Measurements from ENCODE around the gene SVOPL. TPM values are rescaled to one million over a fixed set of nuclear protein-coding genes. Genes with fewer than 3 reads are reported as not detected.

The SVOPL gene
- total and polyA plus RNA-seq, 2 donors (not counting 3 experiments of a cell fraction or from before 2014, with no cell fraction given): not detected

GRCh38 chr7:138610671-138611170, 90.4 kb downstream of the SVOPL start:
- Histone ChIP-seq H3K9me3 (replicated peaks; ENCODE audit: control insufficient read depth, insufficient read depth, low read length) (no peaks in the 10 kb centered on the region), H3K79me2 (ENCODE audit: control insufficient read depth, insufficient read depth, low read length) (no peaks in the 10 kb centered on the region), H2AFZ (ENCODE audit: low read depth, low read length) (no peak overlapping the region), H3K9me1 (replicated peaks; ENCODE audit: control insufficient read depth, extremely low read depth, insufficient read depth, low read length) (no peaks in the 10 kb centered on the region), H3K9ac (replicated peaks; ENCODE audit: extremely low read depth, insufficient read depth, low read length) (no peak overlapping the region), H3K27me3 (ENCODE audit: control insufficient read depth in 2 of 2, insufficient read depth in 2 of 2, low read length in 2 of 2) (no peaks in the 10 kb centered on the region), H3K4me3 (replicated peaks in 1 of 3; ENCODE audit: insufficient read depth in 1 of 3, low read depth in 1 of 3, low read length in 3 of 3) (no peak overlapping the region), H4K20me1 (replicated peaks; ENCODE audit: control insufficient read depth, extremely low read depth, insufficient read depth, low read length) (no peaks in the 10 kb centered on the region), H3K36me3 (ENCODE audit: control insufficient read depth in 2 of 2, extremely low read depth in 1 of 2, insufficient read depth in 2 of 2, low read length in 2 of 2) (no peaks in the 10 kb centered on the region), H3K4me1 (ENCODE audit: control insufficient read depth, extremely low read depth, insufficient read depth, low read length) (no peaks in the 10 kb centered on the region), H3K4me2 (ENCODE audit: insufficient read depth, low read length) (no peak overlapping the region), H3K27ac (ENCODE audit: insufficient read depth, low read depth, low read length) (no peak overlapping the region)
- DNase-seq (ENCODE audit: low read depth, low spot score): no peak
- FAIRE-seq: no peak
- dilution Hi-C loops (cut with MboI; ENCODE audit: extremely low pct_ligation_motif_present, low sequenced_read_pairs) (no loop called here), intact Hi-C loops (cut with micrococcal nuclease) (no loop called here)
- BruUV-seq (replicated peaks): no TSS peak
- ChIA-PET POLR2A (no interaction called here), CTCF (interaction anchor here (1.3 kb wide), 1 partner anchor 11 kb away, joined by 3 read pairs; no protein-coding TSS in a partner anchor)
- TF ChIP-seq MAX (IDR thresholded peaks at IDR 0.05; ENCODE audit: insufficient read depth, insufficient read length): no peak
- TF ChIP-seq FOS (IDR thresholded peaks at IDR 0.05; ENCODE audit: borderline replicate concordance, insufficient read depth, low read length): no peak
- TF ChIP-seq POLR2A (IDR thresholded peaks at IDR 0.05; ENCODE audit: low read depth, low read length): no peak
- no peak for TF ChIP-seq GATA2 (IDR thresholded peaks at IDR 0.05; ENCODE audit: insufficient read depth, insufficient read length, low read depth, low read length)
- no peak for TF ChIP-seq JUN (IDR thresholded peaks at IDR 0.05; ENCODE audit: borderline replicate concordance, insufficient read depth, insufficient read length, low read depth)
- TF ChIP-seq CTCF (IDR thresholded peaks at IDR 0.05; ENCODE audit: extremely low read depth in 1 of 2, insufficient read depth in 1 of 2, low read depth in 1 of 2, low read length in 2 of 2): no peak
- TF ChIP-seq EZH2 (IDR thresholded peaks at IDR 0.05; ENCODE audit: borderline replicate concordance, low read depth, low read length, severe bottlenecking): no peak
- no peak for TF ChIP-seq POLR2AphosphoS5 (IDR thresholded peaks at IDR 0.05; ENCODE audit: insufficient read depth, low read depth, low read length)
- TF ChIP-seq MYC (IDR thresholded peaks at IDR 0.05; ENCODE audit: low read depth, low read length): no peak
